GM21723 (cell line): ENCODE results near the gene PSTK.
A peak's percentile ranks its signal among the peaks of the same experiment; 100 is the strongest.

Experiments
- ATAC-seq: cut with Tn5 transposase; IDR thresholded peaks from one replicate; pipeline ENCODE4 v1.9.1; 2021; ENCODE audit warnings: mild to moderate bottlenecking, moderate library complexity; ENCODE audit not compliant: unreplicated experiment

Gene PSTK

GRCh38 chr10:122990278-122990677 lies 10.1 kb downstream of the PSTK start:
- no peak for ATAC-seq

GRCh38 chr10:122992031-122992585 lies 11.9 kb downstream of the PSTK start:
- no peak for ATAC-seq

GRCh38 chr10:122993797-122994336 lies 13.7 kb downstream of the PSTK start:
- no peak for ATAC-seq

GRCh38 chr10:122995936-122996335 lies 15.7 kb downstream of the PSTK start:
- ATAC-seq: no peak

GRCh38 chr10:122997864-122998263 lies 17.7 kb downstream of the PSTK start:
- peak; percentile 59 for ATAC-seq

- ATAC-seq: no peak
Measured at GRCh38 chr10:122998360-122998917, 18.2 kb downstream of the PSTK start.

- no peak for ATAC-seq
Measured at GRCh38 chr10:122998934-122999333, 18.7 kb downstream of the PSTK start.

- ATAC-seq: no peak
Measured at GRCh38 chr10:122999347-122999746, 19.1 kb downstream of the PSTK start.

- ATAC-seq: no peak
Measured at GRCh38 chr10:123000155-123000554, 20.0 kb downstream of the PSTK start.

- ATAC-seq: no peak
Measured at GRCh38 chr10:123001370-123001769, 21.2 kb downstream of the PSTK start.

- no peak for ATAC-seq
Measured at GRCh38 chr10:123004298-123004697, 24.1 kb downstream of the PSTK start.

- peak; percentile 45 for ATAC-seq
Measured at GRCh38 chr10:123007558-123008354, 27.6 kb downstream of the PSTK start.

GRCh38 chr10:123008355-123009104 lies 28.3 kb downstream of the PSTK start, which contains the start of the genes ACADSB and IKZF5:
Gene ACADSB, plus strand, starts transcription at chr10:123009006. Its CDS starts 24 bp downstream, at chr10:123009030.
Gene IKZF5, minus strand, starts transcription at chr10:123008795. Its CDS starts 10,170 bp downstream, at chr10:122998625.
- peak; percentile 83 for ATAC-seq

GRCh38 chr10:123009105-123009820 lies 29.1 kb downstream of the PSTK start:
- ATAC-seq: peak; percentile 32

GRCh38 chr10:123011987-123012386 lies 31.8 kb downstream of the PSTK start:
- ATAC-seq: no peak

GRCh38 chr10:123013456-123014419 lies 33.5 kb downstream of the PSTK start:
- no peak for ATAC-seq

- ATAC-seq: no peak
Measured at GRCh38 chr10:123014772-123015171, 34.6 kb downstream of the PSTK start.

- ATAC-seq: no peak
Measured at GRCh38 chr10:123016228-123016627, 36.0 kb downstream of the PSTK start.
